Measurements from ENCODE around the gene MALL.
"Not testable (repeated sequence)": the region's sequence is repeated elsewhere in the genome, so short reads cannot be mapped to it uniquely, and the experiment has no call there.

- TF ChIP-seq CTCF, EZH2, EZH2phosphoT487 (IDR thresholded peaks at IDR 0.05): not testable (repeated sequence)
Measured at GRCh38 chr2:110094884-110095534, 20.6 kb downstream of the MALL start.

Measured in neural progenitor cell (in vitro differentiated cells).